ENCODE results near the gene EFNA1.

DNA sequence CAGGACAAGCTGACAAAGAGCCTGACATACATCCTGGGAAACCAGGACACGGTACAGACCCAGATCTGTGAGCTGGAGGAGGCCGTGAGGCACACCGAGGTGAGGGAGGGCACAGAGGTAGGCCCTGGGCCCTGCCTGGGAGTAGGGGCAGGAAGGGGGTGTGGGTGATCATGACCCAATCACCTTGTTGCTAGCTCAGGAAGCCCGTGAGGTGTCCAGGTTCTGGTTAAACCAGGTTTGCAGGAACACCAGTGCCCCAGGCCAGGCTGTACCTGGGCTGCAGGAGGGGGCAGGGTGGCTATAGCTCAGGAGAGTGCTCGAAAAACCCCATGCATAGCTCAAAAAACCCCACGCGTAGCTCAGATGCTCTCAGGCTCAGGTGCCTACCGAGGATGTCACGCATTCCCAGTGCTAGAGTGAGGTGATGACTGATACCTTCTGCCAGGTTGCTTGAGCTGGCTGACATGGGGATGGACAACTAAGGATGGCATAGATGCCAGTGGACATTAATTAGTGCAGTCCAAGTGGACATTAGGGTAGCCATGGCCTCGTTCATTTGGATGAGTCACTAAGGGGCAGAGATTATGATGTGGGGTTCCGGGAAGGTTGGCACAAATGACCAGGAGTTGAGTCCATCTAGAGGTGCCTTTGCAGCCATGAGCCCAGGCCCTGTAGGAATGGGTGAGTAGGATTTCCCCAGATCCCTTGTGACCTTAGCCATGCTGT is 49.7 kb downstream of the EFNA1 start:
- TF ChIP-seq MAFK (IDR thresholded peaks at IDR 0.05; ENCODE audit: low read depth, low read length) (no peak), TBP (IDR thresholded peaks at IDR 0.05; ENCODE audit: low read depth, low read length) (no peak), NANOG (IDR thresholded peaks at IDR 0.05; ENCODE audit: insufficient read depth, low read depth, low read length, poor library complexity, severe bottlenecking) (no peak), TCF12 (IDR thresholded peaks at IDR 0.05; ENCODE audit: low read depth, low read length) (no peak), TAF1 (IDR thresholded peaks at IDR 0.05; ENCODE audit: low read depth, low read length) (no peak), RFX5 (IDR thresholded peaks at IDR 0.05; ENCODE audit: borderline replicate concordance, low read depth, low read length) (no peak), GTF2F1 (IDR thresholded peaks at IDR 0.05; ENCODE audit: borderline replicate concordance, low read depth, low read length) (no peak), ATF3 (IDR thresholded peaks at IDR 0.05; ENCODE audit: insufficient read depth, low read depth, low read length) (no peak), EP300 (IDR thresholded peaks at IDR 0.05; ENCODE audit: borderline replicate concordance in 1 of 2, low read depth in 2 of 2, low read length in 2 of 2) (no peak), EZH2 (IDR thresholded peaks at IDR 0.05; ENCODE audit: low read depth, low read length, severe bottlenecking) (no peak)
- TF ChIP-seq, protein P1, sequence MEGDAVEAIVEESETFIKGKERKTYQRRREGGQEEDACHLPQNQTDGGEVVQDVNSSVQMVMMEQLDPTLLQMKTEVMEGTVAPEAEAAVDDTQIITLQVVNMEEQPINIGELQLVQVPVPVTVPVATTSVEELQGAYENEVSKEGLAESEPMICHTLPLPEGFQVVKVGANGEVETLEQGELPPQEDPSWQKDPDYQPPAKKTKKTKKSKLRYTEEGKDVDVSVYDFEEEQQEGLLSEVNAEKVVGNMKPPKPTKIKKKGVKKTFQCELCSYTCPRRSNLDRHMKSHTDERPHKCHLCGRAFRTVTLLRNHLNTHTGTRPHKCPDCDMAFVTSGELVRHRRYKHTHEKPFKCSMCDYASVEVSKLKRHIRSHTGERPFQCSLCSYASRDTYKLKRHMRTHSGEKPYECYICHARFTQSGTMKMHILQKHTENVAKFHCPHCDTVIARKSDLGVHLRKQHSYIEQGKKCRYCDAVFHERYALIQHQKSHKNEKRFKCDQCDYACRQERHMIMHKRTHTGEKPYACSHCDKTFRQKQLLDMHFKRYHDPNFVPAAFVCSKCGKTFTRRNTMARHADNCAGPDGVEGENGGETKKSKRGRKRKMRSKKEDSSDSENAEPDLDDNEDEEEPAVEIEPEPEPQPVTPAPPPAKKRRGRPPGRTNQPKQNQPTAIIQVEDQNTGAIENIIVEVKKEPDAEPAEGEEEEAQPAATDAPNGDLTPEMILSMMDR (IDR thresholded peaks at IDR 0.05; ENCODE audit: control extremely low read depth in 1 of 3, insufficient read depth in 1 of 3, low read depth in 1 of 3, low read length in 3 of 3): no peak

Measured in H1 (cell line).